ENCODE measurements around the gene FILIP1L.

DNA sequence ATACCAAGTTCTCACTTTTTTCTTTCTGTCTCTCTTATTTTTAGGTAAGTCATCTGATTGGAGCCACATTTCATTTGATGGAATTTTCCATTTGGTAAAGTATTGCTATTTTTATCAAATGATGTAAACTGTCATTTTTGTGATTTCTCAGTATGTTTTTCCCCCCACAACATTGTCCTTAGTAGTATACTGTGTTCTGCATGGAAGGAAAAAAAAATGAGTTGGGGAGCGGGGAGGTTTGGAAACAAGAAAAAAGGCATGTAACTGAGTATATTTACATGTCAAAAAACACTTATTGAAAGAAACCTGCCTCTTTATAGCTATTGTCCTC lies 104.2 kb downstream of the FILIP1L start:
- TF ChIP-seq, protein P1, sequence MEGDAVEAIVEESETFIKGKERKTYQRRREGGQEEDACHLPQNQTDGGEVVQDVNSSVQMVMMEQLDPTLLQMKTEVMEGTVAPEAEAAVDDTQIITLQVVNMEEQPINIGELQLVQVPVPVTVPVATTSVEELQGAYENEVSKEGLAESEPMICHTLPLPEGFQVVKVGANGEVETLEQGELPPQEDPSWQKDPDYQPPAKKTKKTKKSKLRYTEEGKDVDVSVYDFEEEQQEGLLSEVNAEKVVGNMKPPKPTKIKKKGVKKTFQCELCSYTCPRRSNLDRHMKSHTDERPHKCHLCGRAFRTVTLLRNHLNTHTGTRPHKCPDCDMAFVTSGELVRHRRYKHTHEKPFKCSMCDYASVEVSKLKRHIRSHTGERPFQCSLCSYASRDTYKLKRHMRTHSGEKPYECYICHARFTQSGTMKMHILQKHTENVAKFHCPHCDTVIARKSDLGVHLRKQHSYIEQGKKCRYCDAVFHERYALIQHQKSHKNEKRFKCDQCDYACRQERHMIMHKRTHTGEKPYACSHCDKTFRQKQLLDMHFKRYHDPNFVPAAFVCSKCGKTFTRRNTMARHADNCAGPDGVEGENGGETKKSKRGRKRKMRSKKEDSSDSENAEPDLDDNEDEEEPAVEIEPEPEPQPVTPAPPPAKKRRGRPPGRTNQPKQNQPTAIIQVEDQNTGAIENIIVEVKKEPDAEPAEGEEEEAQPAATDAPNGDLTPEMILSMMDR (IDR thresholded peaks at IDR 0.05): no peak
- no peak for TF ChIP-seq POLR2AphosphoS5 (IDR thresholded peaks at IDR 0.05)
- no peak for TF ChIP-seq EP300 (IDR thresholded peaks at IDR 0.05)
- no peak for TF ChIP-seq POLR2A (IDR thresholded peaks at IDR 0.05)

Data from stomach (tissue), 4 donors.